ENCODE measurements around the gene ELAPOR2.

Gene ELAPOR2

GRCh38 chr7:87016606-87017005 lies 42.8 kb downstream of the ELAPOR2 start:
- Mint-ChIP-seq H3K36me3 (ENCODE audit: low read depth) (peaks cover 4% of the 10 kb centered on the region), H3K9me3 (no peaks in the 10 kb centered on the region), H3K27ac (no peak overlapping the region), H3K4me1 (no peaks in the 10 kb centered on the region), H3K4me3 (no peak overlapping the region), H3K27me3 (ENCODE audit: low read depth, poor library complexity) (no peaks in the 10 kb centered on the region)
- no peak for DNase-seq
- no peak for TF ChIP-seq CTCF (IDR thresholded peaks at IDR 0.05)

GRCh38 chr7:87013840-87014190 lies 45.6 kb downstream of the ELAPOR2 start:
- Mint-ChIP-seq H3K36me3 (ENCODE audit: low read depth) (peaks cover 4% of the 10 kb centered on the region), H3K4me3 (no peak overlapping the region), H3K27ac (no peak overlapping the region), H3K9me3 (no peaks in the 10 kb centered on the region), H3K27me3 (ENCODE audit: low read depth, poor library complexity) (no peaks in the 10 kb centered on the region), H3K4me1 (no peaks in the 10 kb centered on the region)
- no peak for DNase-seq
- no peak for TF ChIP-seq CTCF (IDR thresholded peaks at IDR 0.05)

GRCh38 chr7:87013136-87013839 lies 46.2 kb downstream of the ELAPOR2 start:
- H3K27me3 Mint-ChIP-seq (ENCODE audit: low read depth, poor library complexity), result no peaks in the 10 kb centered on the region
- TF ChIP-seq CTCF (IDR thresholded peaks at IDR 0.05), result no peak
- no peaks in the 10 kb centered on the region for H3K9me3 Mint-ChIP-seq
- H3K4me1 Mint-ChIP-seq, result no peaks in the 10 kb centered on the region
- no peak for DNase-seq
- H3K36me3 Mint-ChIP-seq (ENCODE audit: low read depth), result no peaks in the 10 kb centered on the region
- no peak overlapping the region for H3K4me3 Mint-ChIP-seq
- H3K27ac Mint-ChIP-seq, result no peak overlapping the region
